MCF 10A (cell line): ENCODE results near the gene FBXL14. TPM values are rescaled to one million over a fixed set of nuclear protein-coding genes. Genes with fewer than 3 reads are reported as not detected.
A peak's percentile ranks its signal among the peaks of the same experiment; 100 is the strongest.

Experiments
- Bru-seq: library from RNA; stranded (reverse); fragments of 400-500 nt; gene quantifications from one replicate; lab custom pipeline; 2021; lab: Mats Ljungman, UMichigan
- BruChase-seq, 2 experiments: library from RNA; stranded (reverse); fragments of 400-500 nt; gene quantifications; one replicate each; lab custom pipeline; 2021; lab: Mats Ljungman, UMichigan
- BruUV-seq: library from RNA; stranded (reverse); fragments of 400-500 nt; replicated peaks from 2 replicates; lab custom pipeline; 2021; lab: Mats Ljungman, UMichigan
- CTCF ChIA-PET: fragments of 300-600 bp; sonication (Branson Sonifier 250); formaldehyde crosslinking; extraction: SDS; loops from one replicate; lab custom pipeline; 2021; ENCODE audit warnings: antibody characterized with exemption, inconsistent platforms; lab: Yijun Ruan, JAX
- POLR2A ChIA-PET: fragments of 300-600, 350-650 bp; sonication (Branson Sonifier 250); formaldehyde crosslinking; extraction: SDS; loops from one replicate; lab custom pipeline; 2020; ENCODE audit warnings: antibody characterized with exemption, inconsistent platforms; lab: Yijun Ruan, JAX
- DNase-seq: peaks from one replicate; pipeline ENCODE4 v3.0.0-alpha.2; 2018; ENCODE audit not compliant: unreplicated experiment
- H3K27ac Mint-ChIP-seq: one replicate; pipeline ENCODE4 v1.8.0; 2022; ENCODE audit warnings: mild to moderate bottlenecking, low read depth, mixed read lengths; ENCODE audit not compliant: unreplicated experiment
- H3K27me3 Mint-ChIP-seq: one replicate; pipeline ENCODE4 v1.8.0; 2022; ENCODE audit warnings: mixed read lengths; ENCODE audit not compliant: insufficient read depth, unreplicated experiment
- H3K36me3 Mint-ChIP-seq: one replicate; pipeline ENCODE4 v1.8.0; 2022; ENCODE audit warnings: mild to moderate bottlenecking, moderate library complexity, mixed read lengths; ENCODE audit not compliant: insufficient read depth, unreplicated experiment
- H3K4me1 Mint-ChIP-seq: one replicate; pipeline ENCODE4 v1.8.0; 2022; ENCODE audit warnings: mixed read lengths; ENCODE audit not compliant: insufficient read depth, unreplicated experiment
- H3K4me3 Mint-ChIP-seq: one replicate; pipeline ENCODE4 v1.8.0; 2022; ENCODE audit warnings: mild to moderate bottlenecking, moderate library complexity, mixed read lengths; ENCODE audit not compliant: unreplicated experiment
- H3K9me3 Mint-ChIP-seq: one replicate; pipeline ENCODE4 v1.8.0; 2022; ENCODE audit warnings: mixed read lengths; ENCODE audit not compliant: unreplicated experiment
- intact Hi-C: fragments of 100-400 bp; cut with micrococcal nuclease; formaldehyde crosslinking; loops from 2 replicates; pipeline ENCODE4 v1.14.1; 2022
- long read RNA-seq: library from polyadenylated mRNA; stranded (forward); transcript quantifications from one replicate; pipeline ENCODE4 v2.0.0, GENCODE V29; 2022
- total RNA-seq: library from RNA; stranded (reverse); gene quantifications from 2 replicates; pipeline ENCODE4 v1.2.3, GENCODE V29; 2022
- TF ChIP-seq, protein P1 (sequence below): fragments of 200-600 bp; IDR thresholded peaks from one replicate; pipeline ENCODE4 v1.8.0; 2022; ENCODE audit warnings: antibody characterized with exemption, mild to moderate bottlenecking; ENCODE audit not compliant: unreplicated experiment

Gene FBXL14, protein sequence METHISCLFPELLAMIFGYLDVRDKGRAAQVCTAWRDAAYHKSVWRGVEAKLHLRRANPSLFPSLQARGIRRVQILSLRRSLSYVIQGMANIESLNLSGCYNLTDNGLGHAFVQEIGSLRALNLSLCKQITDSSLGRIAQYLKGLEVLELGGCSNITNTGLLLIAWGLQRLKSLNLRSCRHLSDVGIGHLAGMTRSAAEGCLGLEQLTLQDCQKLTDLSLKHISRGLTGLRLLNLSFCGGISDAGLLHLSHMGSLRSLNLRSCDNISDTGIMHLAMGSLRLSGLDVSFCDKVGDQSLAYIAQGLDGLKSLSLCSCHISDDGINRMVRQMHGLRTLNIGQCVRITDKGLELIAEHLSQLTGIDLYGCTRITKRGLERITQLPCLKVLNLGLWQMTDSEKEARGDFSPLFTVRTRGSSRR
- total RNA-seq (9.4 and 10.1 TPM in 2 replicates), Bru-seq, nascent RNA (percentile 48 among the genes with signal in this experiment), BruChase-seq, experiment 1, labeled RNA remaining after a 6-hour chase (percentile 55 among the genes with signal in this experiment), BruChase-seq, experiment 2, labeled RNA remaining after a 2-hour chase (percentile 60 among the genes with signal in this experiment)
- long read RNA-seq, partial matches to known transcripts = 0 of 94 reads
- long read RNA-seq, other reads (novel, unspliced or antisense) = 93 of 94 reads

DNA sequence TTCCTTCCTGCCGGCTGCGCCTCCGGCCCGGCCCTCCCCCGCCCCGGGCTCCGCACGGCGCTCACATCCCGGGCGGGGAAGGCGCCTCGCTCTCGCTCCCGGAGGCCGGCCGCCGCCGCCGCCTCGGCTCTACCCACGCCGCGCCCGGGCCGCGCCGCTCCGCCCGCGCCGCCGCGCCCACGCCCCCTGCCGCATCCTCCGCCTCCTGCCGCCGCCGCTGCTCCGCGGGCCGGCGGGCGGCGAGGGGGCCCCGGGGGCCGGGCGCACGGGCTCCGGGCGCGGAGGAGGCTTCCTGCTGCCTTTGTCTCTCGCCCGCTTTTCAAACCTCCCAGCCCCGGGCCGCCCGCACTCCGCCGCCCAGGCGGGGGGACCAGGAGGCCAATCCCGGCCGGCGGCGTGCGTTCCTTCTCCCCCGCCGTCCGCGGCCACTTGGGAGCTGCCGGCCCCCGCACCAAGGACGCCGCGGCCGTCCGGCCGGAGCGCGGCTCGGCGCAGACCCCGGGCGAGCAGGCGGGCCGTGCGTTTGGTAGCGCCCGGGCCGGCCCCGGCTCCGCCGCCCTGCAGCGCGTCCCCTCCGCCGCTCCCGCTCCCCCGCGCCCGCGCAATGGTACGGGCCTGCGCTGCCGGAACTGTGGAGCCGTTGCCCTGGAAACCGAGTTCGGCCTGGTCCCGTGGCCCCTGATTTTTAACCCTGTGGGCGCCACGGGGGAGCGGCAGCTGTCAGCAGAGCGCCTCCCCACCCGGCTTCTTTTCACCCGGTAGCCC, at the start of gene FBXL14:
Gene FBXL14 (minus strand): TSS at position 321 of the 765 bp plus-strand sequence. CDS start 515 bp downstream, outside the sequence.
- BruUV-seq = no TSS peak
- peak within 1 kb of the TSS; percentile 76 for H3K27ac Mint-ChIP-seq
- peaks cover 4% of the 10 kb centered on the region for H3K36me3 Mint-ChIP-seq
- intact Hi-C loops = loop anchor here (5.0 kb wide), 1 partner anchor 842 kb away; the partner anchor contains the start of gene WNK1
- TF ChIP-seq, protein P1, sequence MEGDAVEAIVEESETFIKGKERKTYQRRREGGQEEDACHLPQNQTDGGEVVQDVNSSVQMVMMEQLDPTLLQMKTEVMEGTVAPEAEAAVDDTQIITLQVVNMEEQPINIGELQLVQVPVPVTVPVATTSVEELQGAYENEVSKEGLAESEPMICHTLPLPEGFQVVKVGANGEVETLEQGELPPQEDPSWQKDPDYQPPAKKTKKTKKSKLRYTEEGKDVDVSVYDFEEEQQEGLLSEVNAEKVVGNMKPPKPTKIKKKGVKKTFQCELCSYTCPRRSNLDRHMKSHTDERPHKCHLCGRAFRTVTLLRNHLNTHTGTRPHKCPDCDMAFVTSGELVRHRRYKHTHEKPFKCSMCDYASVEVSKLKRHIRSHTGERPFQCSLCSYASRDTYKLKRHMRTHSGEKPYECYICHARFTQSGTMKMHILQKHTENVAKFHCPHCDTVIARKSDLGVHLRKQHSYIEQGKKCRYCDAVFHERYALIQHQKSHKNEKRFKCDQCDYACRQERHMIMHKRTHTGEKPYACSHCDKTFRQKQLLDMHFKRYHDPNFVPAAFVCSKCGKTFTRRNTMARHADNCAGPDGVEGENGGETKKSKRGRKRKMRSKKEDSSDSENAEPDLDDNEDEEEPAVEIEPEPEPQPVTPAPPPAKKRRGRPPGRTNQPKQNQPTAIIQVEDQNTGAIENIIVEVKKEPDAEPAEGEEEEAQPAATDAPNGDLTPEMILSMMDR = no peak
- ChIA-PET CTCF (interaction anchor here (0.8 to 8.2 kb wide), 3 partner anchors 9 to 477 kb away, joined by 3 to 66 read pairs (median 5); no protein-coding TSS in a partner anchor), POLR2A (interaction anchor here (0.6 to 4.8 kb wide), 8 partner anchors 9 to 1191 kb away, joined by 3 to 59 read pairs (median 6); partner anchors contain the start of gene RAD52)
- H3K4me1 Mint-ChIP-seq = peaks cover 36% of the 10 kb centered on the region
- H3K9me3 Mint-ChIP-seq = no peaks in the 10 kb centered on the region
- peak; percentile 70 for DNase-seq
- H3K4me3 Mint-ChIP-seq = peak within 1 kb of the TSS; percentile 81
- no peaks in the 10 kb centered on the region for H3K27me3 Mint-ChIP-seq

DNA sequence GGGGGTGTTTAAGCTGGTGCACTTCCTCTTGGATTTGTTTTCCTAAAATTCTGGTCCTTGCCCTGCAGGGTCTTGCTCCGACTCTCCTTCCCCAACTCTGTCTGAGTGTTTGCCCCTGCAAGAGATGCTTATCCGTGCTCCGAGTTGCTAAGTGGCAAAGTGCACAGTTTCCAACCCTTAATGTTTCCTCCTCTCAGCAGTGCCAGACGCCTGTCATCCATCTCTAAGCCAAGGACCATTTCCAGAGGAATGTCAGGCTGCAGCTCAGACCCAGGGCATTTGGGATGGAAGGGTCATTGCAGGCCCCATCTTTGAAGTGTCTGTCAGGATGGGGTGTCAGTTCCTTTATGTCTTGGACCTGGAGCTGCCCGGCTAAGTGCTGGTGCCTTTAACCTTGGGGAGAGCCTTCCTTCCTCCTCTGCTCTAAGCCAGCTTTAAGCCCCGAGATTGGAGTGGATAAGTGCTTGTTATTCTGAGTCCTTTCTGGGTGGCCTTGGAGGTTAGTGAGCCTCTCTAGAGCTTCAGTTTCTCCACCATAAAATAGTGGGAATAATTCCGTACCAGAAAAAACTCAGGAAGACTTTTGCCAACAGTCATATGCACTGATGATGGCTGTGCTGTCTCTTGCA, 49.6 kb upstream of the FBXL14 start:
- Mint-ChIP-seq H3K36me3 (no peaks in the 10 kb centered on the region), H3K4me1 (no peaks in the 10 kb centered on the region), H3K4me3 (no peak overlapping the region), H3K27ac (no peak overlapping the region), H3K27me3 (no peaks in the 10 kb centered on the region), H3K9me3 (no peaks in the 10 kb centered on the region)
- TF ChIP-seq, protein P1 = no peak
- CTCF ChIA-PET = interaction anchor here (0.9 to 17.9 kb wide), 5 partner anchors 9 to 296 kb away, joined by 4 to 341 read pairs (median 7); no protein-coding TSS in a partner anchor
- intact Hi-C loops = no loop called here
- no TSS peak for BruUV-seq
- DNase-seq = no peak
- POLR2A ChIA-PET = interaction anchor here (0.7 to 1.0 kb wide), 3 partner anchors 9 to 146 kb away, joined by 3 to 5 read pairs (median 3); no protein-coding TSS in a partner anchor

DNA sequence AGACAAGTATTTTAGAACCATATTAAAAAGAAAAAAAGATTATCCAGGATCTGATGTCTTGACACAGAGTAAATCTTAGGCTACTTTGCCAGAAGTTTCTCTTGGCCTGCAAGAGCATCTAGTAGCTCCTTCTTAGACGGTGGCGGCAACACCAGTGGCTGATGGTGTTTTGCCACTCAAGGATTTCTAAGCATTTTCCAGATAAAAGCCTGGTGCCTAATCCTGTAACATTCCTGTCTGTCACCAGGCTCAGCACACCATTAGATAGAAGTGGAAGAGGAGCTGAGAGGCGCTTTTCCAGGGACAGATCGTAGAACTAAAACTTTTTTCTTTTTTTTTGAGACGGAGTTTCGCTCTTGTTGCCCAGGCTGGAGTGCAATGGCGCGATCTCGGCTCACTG, 48.7 kb upstream of the FBXL14 start:
- Mint-ChIP-seq H3K27ac (no peak overlapping the region), H3K9me3 (no peaks in the 10 kb centered on the region), H3K36me3 (no peaks in the 10 kb centered on the region), H3K27me3 (no peaks in the 10 kb centered on the region), H3K4me3 (no peak overlapping the region), H3K4me1 (no peaks in the 10 kb centered on the region)
- intact Hi-C loops = no loop called here
- ChIA-PET CTCF (interaction anchor here (0.6 to 17.9 kb wide), 5 partner anchors 8 to 297 kb away, joined by 3 to 341 read pairs (median 4); no protein-coding TSS in a partner anchor), POLR2A (interaction anchor here (1.0 kb wide), 1 partner anchor 8 kb away, joined by 3 read pairs; no protein-coding TSS in a partner anchor)
- TF ChIP-seq, protein P1 = no peak
- no TSS peak for BruUV-seq
- DNase-seq = no peak
